Measurements from ENCODE around the gene P2RY11. TPM values are rescaled to one million over a fixed set of nuclear protein-coding genes. Genes with fewer than 3 reads are reported as not detected.

Gene P2RY11, protein sequence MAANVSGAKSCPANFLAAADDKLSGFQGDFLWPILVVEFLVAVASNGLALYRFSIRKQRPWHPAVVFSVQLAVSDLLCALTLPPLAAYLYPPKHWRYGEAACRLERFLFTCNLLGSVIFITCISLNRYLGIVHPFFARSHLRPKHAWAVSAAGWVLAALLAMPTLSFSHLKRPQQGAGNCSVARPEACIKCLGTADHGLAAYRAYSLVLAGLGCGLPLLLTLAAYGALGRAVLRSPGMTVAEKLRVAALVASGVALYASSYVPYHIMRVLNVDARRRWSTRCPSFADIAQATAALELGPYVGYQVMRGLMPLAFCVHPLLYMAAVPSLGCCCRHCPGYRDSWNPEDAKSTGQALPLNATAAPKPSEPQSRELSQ
- polyA plus RNA-seq (2013, experiment 1 of 2; ENCODE audit: insufficient read length), result 12.2 TPM
- 6.7 TPM for polyA plus RNA-seq (2013, experiment 2 of 2; ENCODE audit: insufficient read length)

DNA sequence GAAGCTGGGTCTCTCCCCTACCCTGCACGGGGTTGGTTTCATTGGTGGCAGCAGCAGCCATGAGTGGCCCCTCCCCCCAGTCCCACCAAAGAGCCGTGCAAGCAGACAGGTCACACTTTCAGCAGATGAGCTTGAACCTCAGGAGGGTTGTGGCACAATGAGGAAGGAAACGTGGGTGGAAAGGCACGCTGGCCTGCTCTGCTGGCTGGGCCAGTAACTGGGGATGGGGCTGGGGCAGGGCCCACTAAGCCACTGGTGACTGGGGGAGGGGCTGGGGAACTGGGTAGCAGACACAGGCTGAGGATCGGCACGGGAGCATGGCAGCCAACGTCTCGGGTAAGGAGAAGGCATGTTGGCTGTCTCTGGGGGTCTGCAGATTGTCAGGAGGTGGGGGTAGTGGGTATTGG lies at the start of gene P2RY11:
P2RY11 (plus strand) TSS at position 289 of the 407 bp plus-strand sequence; CDS start at position 318, 29 bp downstream.
- DNase-seq, result no peak

DNA sequence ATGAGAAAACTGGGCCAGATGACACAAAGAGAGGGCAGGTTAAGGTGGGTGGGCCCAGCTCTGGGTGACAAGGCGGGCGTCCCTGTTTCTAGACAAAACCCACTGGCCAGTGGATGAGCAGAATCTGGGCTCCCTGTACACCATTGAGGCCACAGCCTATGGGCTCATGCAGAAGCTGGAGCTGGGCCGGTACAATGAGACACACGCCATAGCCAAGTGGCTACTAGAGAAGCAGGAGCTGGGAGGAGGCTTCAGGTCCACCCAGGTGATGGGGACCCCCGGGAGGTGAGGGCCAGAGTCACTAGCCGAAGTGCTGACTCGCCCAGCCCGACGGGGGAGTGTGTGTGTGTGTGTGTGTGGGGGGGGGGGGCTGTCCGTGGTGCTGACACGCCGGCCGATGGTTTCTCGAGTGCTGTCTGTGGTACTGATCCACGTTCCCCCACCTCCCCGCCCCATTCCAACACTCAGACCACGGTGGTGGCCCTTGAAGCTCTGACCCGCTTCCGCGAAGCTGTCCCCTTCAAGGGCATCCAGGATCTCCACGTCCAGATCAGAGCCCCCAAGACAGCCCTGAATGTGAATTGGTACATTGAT lies 49.7 kb upstream of the P2RY11 start:
- DNase-seq, result no peak

- no peak for DNase-seq
Observed at GRCh38 chr19:10068205-10068604, 43.3 kb upstream of the P2RY11 start.

GRCh38 chr19:10069046-10069445 lies 42.4 kb upstream of the P2RY11 start:
- DNase-seq, result no peak

DNA sequence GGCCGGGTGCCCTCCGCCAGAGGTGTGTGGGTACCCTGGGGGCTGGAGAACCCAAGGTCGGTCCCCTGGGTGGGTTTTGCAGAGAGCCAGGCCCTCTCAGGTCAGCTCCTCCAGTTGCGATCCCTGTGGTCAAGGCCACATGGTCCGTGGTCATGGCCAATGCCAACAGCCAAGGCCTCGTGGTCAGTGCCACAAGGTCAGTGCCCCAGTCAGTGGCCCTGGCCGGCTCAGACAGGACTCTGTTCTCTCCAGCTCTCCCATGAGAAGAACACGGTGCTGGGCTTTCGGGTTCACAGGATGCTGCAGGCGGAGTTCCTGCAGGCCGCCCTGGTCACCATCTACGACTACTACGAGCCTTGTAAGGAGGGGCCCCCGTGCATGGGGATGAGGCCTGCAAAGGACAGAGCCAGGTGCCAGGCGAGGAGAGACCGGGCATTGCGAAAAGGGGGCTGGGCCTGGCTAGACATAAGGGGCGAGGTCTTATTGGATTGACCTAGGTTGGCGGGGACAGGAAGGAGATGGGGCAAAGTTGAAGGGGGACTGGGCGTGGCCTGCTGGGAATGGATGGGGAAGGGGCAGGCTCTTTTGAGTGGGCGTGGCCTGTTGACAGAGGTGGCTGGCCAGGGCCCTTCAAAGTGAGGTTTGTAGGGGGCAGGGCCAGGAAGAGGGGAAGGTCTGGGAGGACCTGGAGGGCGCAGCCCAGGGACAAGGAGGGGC lies 40.6 kb upstream of the P2RY11 start:
- DNase-seq, result no peak

GRCh38 chr19:10074153-10074552 lies 37.3 kb upstream of the P2RY11 start:
- DNase-seq, result peak; percentile 29

DNA sequence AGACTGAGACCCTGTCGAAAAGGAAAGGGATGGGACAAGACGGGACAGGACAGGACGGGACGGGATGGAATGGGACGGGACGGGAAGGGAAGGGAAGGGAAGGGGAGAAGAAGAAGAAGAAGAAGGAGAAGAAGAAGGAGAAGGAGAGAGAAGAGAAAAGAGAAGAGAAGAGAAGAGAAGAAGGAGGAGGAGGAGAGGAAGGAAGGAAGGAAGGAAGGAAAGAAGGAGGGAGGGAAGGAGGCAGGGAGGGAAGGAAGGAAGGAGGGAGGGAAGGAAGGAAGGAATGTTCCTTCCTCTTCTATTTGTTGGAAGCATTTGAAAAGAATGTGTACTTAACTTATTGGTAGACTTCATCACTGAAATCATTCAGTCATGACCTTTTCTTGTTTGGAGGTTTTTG lies 35.0 kb upstream of the P2RY11 start:
- no peak for DNase-seq

- no peak for DNase-seq
Observed at GRCh38 chr19:10078329-10078728, 33.2 kb upstream of the P2RY11 start.

DNA sequence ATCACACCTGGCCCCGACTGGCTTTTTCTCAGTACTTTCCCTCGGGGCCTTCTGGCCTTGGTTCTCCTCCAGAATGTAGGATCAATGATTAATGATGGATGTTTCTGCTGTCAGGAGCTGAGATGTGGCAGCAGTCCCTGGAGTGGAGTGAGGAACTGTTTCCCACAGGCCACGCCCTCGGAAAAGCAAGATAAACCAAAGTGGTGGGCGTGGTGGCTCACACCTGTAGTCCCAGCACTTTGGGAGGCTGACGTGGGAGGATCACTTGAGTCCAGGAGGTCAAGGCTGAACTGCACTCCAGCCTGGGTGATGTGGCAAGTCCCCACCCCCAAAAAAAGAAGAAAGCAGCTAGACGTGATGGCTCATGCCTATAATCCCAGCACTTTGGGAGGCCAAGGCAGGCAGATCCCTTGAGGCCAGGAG lies 32.5 kb upstream of the P2RY11 start:
- no peak for DNase-seq

DNA sequence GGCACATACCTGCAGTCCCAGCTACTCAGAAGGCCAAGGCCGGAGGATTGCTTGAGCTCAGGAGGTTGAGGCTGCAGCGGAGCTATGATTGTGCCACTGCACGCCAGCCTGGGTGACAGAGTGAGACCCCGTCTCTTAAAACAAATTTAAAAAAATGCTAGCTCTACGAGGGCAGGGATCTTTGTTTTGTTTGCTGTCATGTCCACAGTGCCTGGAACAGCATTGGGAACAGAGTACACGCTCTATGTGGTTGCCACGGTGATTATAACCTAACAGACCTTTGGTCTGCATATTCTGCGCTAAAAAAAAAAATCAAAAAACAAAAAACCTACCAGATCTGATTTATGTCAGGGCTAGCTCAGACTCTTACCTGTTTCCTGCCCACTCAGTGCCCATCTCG lies 27.6 kb upstream of the P2RY11 start:
- no peak for DNase-seq

GRCh38 chr19:10084803-10085202 lies 26.7 kb upstream of the P2RY11 start:
- no peak for DNase-seq

GRCh38 chr19:10085641-10086590 lies 25.6 kb upstream of the P2RY11 start, which contains the start of gene SHFL:
Gene SHFL, plus strand, starts transcription at chr19:10086317. Its CDS starts 111 bp downstream, at chr19:10086428.
- peak; percentile 54 for DNase-seq

DNA sequence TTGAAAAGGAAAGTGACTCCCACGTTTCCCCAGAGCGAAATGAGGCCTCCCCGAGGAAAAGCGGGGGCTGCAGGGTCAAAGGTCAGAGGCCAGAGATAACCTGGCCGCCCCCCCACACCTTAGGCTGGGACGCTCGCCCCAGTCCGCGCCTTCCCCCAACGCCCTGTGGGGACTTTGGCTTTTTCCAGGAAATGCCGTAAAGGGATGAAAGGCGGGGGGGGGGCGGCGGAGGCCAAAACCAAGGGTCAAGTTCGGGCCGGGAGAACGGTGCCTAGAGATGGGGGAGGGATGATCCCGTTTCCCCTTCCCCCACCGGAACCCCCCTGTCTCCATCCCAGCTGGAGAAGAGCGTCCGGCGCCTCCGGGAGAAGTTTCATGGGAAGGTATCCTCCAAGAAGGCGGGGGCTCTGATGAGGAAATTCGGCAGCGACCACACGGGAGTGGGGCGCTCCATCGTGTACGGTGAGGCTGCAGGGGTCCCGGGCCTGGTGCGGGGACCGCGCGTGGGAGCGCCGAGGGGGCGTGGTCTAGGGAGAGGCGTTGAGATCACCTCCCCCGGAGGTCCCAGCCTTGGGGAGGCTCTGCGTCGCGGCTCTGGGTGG lies 24.8 kb upstream of the P2RY11 start:
- no peak for DNase-seq

DNA sequence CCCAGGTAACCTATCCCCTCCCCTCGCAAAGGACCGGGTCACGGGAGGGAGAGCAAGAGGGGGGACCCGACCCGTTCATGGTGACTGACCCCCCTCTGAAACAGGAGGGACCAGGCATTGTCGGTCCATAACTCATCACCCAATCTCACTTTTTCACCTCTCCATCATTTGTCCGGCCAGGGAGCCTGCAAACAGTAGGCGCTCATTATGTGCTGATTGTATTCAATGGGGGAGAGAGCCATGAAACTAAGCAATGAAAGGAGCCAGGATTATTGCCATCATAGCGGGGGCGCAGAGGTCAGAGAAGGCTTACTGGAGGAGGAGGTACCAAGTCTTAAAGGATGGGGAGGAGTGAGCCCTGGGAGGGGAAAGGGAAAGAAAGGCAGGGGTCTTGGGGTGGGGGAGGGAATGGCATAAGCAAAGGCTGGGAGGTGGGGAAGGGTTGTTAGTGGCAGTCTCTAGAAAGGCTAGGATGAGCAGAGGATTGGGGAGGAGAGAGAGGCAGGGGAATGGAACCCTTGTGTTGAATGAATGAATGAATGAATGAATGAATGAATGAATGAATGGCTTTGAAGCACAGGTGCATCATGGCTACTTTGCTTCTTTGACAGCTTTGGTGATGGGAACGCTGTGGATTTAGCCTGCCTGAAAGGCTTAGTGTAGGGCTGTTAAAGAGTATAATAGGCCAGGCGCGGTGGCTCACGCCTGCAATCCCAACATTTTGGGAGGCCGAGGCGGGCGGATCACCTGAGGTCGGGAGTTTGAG lies 24.0 kb upstream of the P2RY11 start:
- DNase-seq, result no peak

DNA sequence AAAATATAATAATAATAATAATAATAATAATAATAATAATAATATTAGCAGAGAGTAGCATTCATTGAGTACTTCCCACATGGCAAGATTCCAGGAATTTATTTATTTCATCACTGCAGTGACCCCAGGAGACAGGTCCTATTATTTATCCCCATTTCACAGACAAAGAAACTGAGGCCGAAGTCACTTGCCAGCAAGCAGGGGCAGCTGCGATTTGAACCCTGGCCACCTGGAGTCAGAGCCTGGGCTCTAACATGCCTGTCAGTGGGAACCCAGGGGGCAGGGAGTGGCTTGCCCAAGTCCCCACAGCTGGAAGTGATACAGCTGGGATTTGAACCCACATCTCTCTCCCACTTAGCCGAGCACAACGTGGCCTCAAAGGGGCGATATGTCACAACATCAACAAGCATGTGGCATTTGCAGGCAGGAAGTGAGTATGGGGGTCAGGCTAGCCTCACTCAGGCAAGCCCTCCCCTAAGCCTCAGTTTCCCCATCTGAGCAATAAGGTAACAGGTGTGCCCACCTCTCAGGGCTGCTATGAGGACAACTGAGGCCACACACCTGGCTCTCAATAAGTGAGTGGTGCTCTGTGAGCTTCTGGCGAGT lies 22.4 kb upstream of the P2RY11 start:
- no peak for DNase-seq

DNA sequence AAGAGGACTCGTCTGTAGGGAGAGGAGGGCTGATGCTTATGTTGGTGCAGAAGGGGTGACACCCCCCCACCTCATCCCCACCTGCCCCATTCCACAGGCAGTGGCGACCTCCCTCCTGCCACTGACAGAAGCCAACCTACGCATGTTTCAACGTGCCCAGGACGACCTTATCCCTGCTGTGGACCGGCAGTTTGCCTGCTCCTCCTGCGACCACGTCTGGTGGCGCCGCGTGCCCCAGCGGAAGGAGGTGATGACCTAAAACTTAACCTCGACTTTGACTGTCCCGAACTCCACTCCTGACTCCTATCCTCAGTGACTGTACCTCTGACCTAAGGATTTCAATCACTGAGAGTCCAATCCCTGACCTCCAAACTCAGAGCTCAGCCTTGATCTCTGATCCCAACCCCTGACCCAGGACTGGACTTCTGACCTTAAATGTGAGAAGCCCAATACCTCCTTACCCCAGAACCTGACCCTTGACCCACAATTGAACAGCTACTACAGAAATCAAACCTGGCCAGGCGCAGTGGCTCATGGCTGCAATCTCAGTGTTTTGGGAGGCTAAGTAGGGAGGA lies 21.6 kb upstream of the P2RY11 start:
- no peak for DNase-seq

DNA sequence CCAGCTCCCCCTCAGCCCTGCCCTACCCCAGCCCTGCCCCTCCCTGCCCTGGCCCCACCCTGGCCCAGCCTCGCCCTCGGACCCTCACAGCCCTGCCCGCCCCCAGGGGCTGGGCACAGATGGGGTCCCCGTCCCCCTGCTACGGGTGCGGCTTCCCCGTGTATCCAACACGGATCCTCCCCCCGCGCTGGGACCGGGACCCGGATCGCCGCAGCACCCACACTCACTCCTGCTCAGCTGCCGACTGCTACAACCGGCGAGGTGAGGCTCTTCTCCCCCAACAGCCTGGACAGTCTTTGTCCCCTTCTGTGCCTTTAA lies 20.2 kb upstream of the P2RY11 start:
- DNase-seq, result no peak

DNA sequence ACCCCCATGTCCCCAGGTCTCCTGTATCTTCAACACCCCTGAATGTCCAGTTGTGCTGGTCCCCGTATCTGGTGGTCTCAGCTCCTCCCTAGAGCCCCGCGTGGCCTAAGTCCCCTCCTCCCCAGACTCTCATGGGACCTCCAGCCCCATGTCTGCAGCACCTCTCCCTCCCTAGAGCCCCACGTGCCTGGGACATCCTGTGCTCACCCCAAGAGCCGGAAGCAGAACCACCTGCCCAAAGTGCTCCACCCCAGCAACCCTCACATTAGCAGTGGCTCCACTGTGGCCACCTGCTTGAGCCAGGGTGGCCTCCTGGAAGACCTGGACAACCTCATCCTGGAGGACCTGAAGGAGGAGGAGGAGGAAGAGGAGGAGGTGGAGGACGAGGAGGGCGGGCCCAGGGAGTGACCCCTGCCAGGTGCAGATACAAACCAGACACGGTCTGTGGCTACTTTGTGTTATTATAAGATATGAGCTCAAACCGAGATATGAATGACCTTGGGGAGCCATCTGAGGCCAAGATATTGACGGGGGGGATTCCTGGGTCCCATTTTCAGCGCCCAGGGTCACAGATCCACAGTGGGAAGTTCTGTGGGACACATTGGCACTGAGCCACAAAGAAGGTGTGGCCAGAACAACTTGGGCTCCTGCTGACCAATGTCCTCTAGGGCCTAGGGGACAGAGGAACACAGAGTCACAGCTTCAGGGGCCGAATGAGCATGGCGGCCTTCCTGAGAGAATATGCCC lies 19.4 kb upstream of the P2RY11 start:
- DNase-seq, result no peak

- no peak for DNase-seq
Observed at GRCh38 chr19:10092648-10093294, 18.7 kb upstream of the P2RY11 start.

Measured in fibroblast of skin of back (primary cell).